ENCODE measurements around the gene FPR3.

Gene FPR3

DNA sequence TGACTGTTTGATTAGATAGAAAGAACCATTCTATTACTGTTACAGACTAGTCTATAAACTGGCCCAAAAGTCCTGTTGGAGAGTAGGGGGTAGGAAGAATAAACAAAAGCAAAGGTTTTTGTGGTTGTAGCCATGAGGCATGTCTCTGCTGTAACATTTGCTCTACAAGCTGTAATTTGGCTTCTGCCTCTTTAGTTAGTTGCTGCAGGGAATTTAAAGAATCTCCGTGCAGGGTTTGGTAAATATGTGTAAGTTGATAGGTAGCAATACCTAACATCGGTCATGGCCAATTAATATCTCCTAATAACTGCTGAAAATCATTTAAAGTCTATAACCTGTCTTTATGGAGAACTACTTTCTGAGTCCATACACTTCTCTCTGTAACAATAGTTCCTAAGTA, 13.0 kb downstream of the FPR3 start:
- DNase-seq: no peak

DNA sequence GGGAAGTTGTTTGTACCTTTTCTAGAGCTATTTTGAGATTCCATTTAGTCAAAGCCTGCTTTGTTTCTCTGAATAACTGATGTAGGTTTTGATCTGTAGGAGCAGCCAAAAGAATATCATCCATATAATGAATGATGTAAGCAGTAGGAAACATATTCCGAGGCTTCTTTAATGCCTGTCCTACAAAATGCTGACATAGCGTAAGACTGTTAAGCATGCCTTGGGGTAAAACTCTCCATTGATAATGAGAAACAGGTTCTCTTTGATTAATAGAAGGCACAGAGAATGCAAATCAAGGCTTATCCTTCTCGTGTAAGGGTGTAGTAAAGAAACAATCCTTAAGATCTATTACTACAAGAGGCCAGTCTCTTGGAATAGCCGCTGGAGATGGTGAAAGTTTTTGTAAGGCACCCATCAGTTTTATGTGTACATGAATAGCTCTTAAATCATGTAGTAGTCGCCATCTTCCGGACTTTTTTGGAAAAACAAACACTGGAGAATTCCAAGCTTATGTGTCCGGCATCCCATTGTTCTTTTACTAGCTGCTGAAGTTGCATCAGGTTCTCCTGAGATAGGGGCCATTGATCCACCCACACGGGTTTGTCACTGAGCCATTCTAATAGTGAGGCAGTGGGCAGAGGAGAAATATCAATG, 13.5 kb downstream of the FPR3 start:
- no peak for DNase-seq

DNA sequence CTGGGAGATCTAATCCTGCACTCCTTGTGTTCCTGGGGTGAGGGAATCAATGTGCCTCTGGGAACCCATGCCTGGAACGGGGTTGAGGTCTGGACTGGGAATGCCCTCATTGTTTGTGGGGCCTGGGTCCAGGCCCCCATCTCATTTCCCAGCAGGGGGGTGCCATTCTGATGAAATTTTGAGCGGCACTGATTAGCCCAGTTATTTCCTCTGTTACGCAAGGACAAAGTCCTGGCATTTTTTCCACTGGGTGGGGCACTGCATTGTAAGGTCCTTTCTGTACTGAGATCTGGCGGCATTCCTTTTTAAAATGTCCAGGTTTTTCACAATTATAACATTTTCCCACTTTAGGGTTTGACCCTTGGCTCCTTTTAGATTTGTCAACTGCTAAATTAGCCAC, 14.8 kb downstream of the FPR3 start:
- DNase-seq: no peak

DNA sequence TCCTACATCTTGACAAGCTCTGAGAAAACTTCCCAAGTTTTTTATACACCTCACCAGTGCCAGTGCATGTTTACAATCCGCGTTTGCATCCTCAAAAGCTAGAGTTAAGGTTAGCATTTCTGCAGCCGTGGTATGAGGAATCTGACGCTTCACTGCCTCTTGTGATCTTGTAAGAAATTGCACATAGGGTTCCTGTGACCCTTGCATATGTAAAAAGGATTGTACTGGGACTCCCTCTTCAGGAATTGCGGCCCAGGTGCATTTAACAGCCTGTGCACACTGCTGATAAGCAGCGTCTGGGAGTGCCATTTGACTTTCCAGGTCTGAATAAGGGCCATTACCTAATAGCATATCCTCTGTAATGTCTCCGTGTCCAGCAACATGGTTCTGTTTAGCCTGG, 15.3 kb downstream of the FPR3 start:
- DNase-seq: no peak

DNA sequence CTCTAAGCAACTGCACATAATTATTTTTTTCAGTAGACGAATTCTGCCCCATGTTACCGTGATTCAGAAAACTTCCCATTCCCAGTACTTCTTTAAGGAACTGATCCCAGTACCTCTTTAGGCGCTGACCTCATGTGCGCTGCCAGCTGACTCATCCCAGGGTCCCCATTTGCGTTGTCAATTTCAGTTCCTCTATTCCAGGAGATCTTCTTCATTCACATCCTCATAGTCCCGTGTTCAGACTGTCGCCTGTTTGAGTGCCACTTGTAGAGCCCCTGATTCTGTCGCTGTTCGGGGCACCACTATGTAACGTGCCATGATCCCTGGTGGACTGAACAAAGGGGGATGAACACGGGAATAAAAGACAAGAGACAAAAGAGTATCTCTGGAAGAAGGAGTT, 16.4 kb downstream of the FPR3 start:
- no peak for DNase-seq

DNA sequence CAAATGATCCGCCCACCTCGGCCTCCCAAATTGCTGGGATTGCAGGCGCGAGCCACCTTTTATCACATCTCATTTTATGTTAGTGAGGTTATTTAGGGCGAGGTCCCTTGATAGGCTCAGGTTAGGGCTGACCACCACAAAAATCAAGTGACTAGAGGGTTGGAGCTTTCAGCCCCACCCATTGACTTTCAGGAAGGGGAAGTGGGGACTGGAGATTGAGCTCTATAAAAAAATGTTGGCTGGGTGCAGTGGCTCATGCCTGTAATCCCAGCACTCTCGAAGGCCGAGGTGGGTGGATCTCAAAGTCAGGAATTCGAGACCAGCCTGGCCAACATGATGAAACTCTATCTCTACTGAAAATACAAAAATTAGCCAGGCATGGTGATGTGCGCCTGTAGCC, 20.1 kb downstream of the FPR3 start:
- no peak for DNase-seq

DNA sequence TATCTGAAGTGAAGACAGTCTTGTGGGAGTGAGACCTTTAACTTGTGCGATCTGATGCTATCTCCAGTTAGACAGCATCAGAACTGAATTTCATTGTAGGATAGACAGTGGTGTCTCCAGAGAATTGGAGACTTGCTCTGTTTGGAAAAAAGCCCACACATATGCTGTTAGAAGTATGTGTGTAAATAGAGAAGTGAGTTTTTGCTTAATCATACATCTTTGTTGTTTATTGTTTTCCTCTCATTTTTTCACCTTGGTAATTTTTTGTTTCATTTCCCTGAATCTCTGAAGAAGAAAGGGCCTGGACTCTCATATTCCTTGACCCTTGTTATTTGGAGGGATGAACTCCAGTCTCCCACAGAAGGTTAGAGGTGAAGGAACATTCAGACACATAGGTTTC, 21.8 kb downstream of the FPR3 start:
- no peak for DNase-seq

DNA sequence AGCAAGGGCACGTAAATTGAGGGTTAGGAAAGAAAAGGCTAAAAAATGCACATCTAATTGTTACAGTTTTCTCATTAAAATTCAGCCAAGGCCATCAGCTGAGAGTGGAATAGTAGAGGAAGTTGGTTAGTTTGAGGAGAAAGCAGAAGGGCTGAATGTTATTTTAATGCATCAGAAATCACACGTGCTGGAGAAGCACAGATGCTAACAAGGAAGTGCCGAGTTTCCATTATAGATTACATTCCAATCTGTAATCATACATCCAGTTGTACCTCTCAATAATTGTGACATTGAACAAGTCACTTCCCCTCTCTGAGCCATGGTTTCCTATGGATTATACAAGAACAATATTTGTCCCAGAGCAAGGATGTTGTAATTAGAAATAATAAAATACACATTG, 25.1 kb downstream of the FPR3 start:
- no peak for DNase-seq

DNA sequence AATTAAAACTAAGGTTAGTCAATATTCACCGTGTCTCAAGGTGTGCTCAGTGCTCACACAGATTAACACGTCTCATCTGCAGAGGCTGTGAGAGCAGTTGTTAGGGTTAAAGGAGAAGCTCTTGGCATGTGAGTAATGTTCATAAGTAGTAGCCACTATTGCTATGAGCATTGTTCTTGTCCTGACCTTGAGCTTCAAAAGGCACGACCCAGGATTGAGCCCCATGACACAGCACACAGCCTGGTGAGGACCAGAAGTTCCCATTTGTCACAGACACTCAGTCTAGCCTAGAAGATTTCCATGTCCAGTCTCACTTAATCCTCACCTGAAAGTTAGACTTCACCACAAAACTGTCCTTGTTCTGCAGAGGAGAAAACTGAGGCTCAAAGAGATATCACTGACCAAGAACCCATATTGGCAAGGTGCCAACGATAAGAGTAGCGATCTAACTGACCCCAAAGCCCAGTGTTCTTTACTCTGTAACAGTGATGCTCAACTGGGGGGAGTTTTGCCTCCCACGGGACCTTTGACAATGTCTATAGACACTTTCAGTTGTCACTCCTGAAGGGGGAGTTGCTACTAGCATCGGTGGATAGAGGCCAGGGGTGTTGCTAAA, 26.0 kb downstream of the FPR3 start:
- no peak for DNase-seq

DNA sequence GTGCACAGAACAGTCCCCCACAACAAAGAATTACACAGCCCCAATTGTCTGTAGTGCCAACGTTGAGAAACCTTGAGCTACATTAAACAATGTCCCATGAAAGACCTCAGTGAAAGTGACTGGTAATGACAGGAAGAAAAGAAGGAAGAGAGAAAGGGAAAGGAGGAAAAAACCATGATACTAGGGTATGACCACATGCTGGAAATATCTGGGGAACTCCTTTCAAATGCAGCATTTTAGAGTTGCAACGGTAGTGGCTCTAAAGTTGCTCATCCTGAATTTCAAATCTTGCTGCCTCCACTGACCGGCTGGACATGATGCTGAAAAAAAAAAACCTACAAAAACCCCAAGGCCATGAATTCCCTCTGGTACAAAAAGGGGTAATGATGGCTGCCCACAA, 26.5 kb downstream of the FPR3 start:
- DNase-seq: no peak

DNA sequence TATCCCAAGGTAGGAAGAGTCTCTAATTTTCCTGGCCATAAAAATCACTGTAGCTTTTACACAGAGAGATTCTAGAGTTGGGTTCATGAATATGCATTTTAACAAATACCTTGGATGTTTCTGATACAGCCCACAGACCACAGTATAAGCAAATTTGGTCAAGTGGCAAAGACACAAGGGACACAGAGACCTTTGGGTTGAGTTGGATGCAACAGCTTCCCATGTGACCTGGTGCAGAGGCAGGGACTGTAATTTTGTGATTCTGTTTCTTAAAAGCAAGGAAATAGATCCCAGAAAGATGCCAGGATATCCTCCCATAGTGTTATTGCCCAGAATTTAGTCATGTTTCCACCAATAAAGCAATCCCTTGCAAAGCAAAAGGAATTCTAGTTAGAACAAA, 27.0 kb downstream of the FPR3 start:
- DNase-seq: no peak

DNA sequence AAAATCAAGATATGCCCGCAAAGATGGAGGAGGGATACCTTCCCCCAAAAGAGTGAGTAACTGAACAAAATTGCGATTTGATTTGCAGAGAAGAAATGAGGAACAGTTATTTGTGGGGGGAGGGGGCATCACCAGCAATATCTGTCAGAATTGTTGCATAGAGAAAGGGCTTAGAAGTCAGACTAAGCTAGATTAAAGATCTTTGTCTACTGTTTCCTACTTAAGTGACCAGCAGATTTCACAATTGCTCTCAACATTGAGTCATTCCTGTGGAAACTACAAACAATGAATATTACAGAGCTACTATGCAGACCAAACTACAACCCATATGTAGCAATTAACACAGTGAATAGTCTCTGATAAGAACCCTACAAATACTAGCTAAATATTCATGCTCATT, 27.4 kb downstream of the FPR3 start:
- DNase-seq: no peak

DNA sequence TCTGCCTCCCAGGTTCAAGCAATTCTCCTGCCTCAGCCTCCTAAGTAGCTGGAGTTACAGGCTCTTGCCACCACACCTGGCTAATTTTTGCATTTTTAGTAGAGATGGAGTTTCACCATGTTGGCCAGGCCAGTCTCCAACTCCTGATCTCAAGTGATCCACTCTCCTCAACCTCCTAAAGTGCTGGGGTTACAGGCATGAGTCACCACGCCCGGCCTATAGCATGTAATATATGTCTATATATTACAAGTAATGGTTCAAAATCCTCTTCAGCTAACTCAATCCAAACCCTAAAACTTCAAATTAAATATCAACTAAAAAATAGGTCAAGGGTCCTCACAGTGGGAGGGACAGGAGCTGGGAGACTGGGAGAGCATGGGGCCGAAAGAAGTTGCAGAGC, 28.0 kb downstream of the FPR3 start:
- DNase-seq: no peak

DNA sequence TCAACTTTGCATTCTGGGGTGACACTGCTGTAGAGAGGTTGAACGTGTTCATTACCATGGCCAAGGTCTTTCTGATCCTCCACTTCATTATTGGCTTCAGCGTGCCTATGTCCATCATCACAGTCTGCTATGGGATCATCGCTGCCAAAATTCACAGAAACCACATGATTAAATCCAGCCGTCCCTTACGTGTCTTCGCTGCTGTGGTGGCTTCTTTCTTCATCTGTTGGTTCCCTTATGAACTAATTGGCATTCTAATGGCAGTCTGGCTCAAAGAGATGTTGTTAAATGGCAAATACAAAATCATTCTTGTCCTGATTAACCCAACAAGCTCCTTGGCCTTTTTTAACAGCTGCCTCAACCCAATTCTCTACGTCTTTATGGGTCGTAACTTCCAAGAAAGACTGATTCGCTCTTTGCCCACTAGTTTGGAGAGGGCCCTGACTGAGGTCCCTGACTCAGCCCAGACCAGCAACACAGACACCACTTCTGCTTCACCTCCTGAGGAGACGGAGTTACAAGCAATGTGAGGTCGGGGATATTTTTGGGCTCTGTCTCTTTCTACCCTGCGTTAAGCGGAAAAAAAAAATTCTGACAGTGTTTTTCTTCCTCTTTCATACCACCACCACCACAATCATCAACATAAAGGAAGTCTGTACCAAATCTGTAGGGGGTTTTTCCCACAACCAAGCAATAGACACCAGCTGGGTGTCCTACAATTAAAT, 29.5 kb downstream of the FPR3 start:
- no peak for DNase-seq

DNA sequence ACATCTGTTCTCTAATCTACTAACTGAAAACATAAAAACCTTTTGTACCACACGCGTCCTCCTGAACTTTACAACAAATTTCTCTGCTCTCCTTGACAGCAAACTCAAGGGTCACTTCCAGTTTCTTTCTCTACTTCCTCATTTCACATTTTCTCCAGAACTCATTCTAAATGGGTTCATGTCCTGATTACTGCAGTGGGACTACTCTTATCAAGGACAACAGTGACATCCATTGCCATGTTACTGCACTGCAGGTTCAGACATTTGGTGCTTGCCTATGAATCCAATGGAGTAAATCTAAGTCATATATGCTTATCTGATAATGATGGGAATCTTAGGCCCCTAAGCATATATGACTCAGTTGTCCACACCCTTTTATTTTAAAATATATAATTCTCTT, 35.3 kb downstream of the FPR3 start:
- no peak for DNase-seq

DNA sequence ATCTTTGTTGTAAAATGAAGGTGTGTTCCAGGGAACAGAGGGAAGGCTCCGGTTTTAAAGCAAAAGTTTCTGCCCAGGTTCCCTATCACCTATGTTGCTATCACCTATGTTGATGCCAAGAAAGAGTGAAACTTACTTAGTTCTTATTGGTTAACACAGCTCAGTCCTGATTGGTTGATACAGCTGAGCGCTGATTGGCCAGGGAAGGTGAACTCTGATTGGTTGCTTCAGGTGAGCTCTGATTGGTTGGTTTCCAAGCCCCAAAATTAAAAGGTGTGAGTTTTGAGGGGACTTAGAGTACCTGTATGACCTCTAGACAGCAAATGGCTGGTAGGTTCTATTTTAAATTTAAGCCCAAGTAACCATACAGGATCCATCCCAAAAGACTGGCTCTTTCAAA, 42.2 kb downstream of the FPR3 start:
- DNase-seq: no peak

DNA sequence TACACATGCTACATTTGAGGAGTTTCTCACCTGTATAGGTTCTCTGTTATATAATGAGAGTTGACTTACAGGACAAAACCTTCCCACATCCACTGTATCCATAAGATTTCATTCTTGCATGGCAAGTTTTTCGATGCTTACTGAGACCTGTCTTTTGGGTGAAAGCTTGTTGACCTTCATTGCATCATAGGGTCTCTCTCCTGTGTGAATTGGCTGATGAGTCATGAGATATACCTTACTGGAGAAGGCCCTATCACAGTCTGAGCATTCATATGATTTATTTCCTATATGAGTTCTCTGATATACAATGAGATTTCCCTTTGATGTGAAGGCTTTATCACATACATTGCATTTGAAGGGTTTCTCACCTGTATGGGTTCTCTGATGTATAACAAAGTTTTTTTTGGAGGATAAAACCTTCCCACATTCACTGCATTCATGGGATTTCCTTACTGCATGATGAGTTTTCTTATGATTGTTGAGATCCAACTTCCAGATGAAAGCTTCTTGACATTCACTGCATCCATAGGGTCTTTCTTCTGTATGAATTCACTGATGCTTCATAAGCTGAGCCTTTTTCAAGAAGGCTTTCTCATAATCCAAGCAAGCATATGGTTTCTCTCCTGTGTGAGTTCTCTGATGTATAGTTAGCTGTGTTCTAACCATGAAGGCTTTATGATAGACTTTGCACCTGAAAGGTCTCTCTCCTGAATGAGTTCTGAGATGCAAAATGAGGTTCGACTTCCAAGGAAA, 67.1 kb downstream of the FPR3 start:
- no peak for DNase-seq

DNA sequence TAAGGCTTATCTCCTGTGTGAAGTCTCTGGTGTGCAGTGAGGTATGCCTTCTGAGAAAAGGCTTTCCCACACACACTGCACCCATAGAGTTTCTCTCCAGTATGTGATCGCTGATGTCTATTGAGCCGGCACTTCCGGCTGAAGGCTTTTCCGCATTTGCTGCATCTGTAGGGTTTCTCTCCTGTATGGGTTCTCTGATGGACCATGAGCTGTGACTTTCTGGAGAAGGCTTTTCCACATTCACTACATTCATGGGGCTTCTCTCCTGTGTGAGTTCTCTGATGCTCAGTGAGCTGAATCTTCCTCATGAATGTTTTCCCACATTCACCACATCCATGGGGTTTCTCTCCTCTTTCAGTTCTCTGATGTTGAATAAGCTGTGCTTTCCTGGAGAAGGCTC, 78.1 kb downstream of the FPR3 start:
- no peak for DNase-seq
